ENCODE measurements around the gene GALNTL6. TPM values are rescaled to one million over a fixed set of nuclear protein-coding genes. Genes with fewer than 3 reads are reported as not detected.

Gene GALNTL6
- total and polyA plus RNA-seq, 2 donors (not counting 1 experiment from before 2014, with no cell fraction given), result 0.99 to 1.1 TPM

- Histone ChIP-seq H3K79me2 (ENCODE audit: control insufficient read depth, insufficient read depth, low read length) (no peaks in the 10 kb centered on the region), H3K9ac (ENCODE audit: low read length) (no peak overlapping the region), H4K20me1 (ENCODE audit: control insufficient read depth, insufficient read depth, low read length, poor library complexity, severe bottlenecking) (no peaks in the 10 kb centered on the region), H3K4me3 (ENCODE audit: control extremely low read depth in 1 of 5, extremely low read depth in 1 of 5, insufficient read depth in 1 of 5, low read depth in 2 of 5, low read length in 4 of 5) (no peak overlapping the region), H3K27ac (ENCODE audit: low read length in 2 of 2) (no peak overlapping the region), H3K4me2 (replicated peaks; ENCODE audit: low read depth, low read length, poor library complexity, severe bottlenecking) (no peak overlapping the region), H3K27me3 (replicated peaks in 1 of 4; ENCODE audit: control extremely low read depth in 1 of 4, control insufficient read depth in 3 of 4, insufficient read depth in 4 of 4, low read length in 3 of 4) (no peaks in the 10 kb centered on the region), H3K9me3 (ENCODE audit: control extremely low read depth in 1 of 3, control insufficient read depth in 2 of 3, insufficient read depth in 1 of 3, low read length in 2 of 3) (no peaks in the 10 kb centered on the region), H3K36me3 (replicated peaks in 1 of 2; ENCODE audit: control extremely low read depth in 1 of 2, control insufficient read depth in 1 of 2, extremely low read depth in 1 of 2, insufficient read depth in 2 of 2, low read length in 1 of 2) (no peaks in the 10 kb centered on the region), H3K4me1 (ENCODE audit: control insufficient read depth in 2 of 2, insufficient read depth in 2 of 2, low read length in 2 of 2) (no peaks in the 10 kb centered on the region), H2AFZ (ENCODE audit: insufficient read depth, low read depth, low read length, poor library complexity, severe bottlenecking) (no peak overlapping the region)
- CTCF ChIA-PET, result interaction anchor here (1.0 kb wide), 1 partner anchor 249 kb away, joined by 3 read pairs; no protein-coding TSS in a partner anchor
- Mint-ChIP-seq H3K4me3 (no peak overlapping the region), H3K9me3 (ENCODE audit: insufficient read depth) (no peaks in the 10 kb centered on the region), H3K27ac (no peak overlapping the region), H3K4me1 (no peaks in the 10 kb centered on the region), H3K27me3 (peaks cover 6% of the 10 kb centered on the region)
- ATAC-seq (ENCODE audit: low read depth), result no peak
- POLR2A ChIA-PET, result no interaction called here
- intact Hi-C loops (cut with micrococcal nuclease), result no loop called here
- TF ChIP-seq CTCF (IDR thresholded peaks at IDR 0.05), result no peak
- TF ChIP-seq EZH2 (IDR thresholded peaks at IDR 0.05; ENCODE audit: borderline replicate concordance, insufficient read depth, low read depth, low read length, poor library complexity, severe bottlenecking), result no peak
- WGBS (ENCODE audit: insufficient coverage), result 35% methylated on average over 2 of the region's 3 CpGs
- DNase-seq, result no peak
Observed at GRCh38 chr4:173008436-173008835, 1195.2 kb downstream of the GALNTL6 start.

DNA sequence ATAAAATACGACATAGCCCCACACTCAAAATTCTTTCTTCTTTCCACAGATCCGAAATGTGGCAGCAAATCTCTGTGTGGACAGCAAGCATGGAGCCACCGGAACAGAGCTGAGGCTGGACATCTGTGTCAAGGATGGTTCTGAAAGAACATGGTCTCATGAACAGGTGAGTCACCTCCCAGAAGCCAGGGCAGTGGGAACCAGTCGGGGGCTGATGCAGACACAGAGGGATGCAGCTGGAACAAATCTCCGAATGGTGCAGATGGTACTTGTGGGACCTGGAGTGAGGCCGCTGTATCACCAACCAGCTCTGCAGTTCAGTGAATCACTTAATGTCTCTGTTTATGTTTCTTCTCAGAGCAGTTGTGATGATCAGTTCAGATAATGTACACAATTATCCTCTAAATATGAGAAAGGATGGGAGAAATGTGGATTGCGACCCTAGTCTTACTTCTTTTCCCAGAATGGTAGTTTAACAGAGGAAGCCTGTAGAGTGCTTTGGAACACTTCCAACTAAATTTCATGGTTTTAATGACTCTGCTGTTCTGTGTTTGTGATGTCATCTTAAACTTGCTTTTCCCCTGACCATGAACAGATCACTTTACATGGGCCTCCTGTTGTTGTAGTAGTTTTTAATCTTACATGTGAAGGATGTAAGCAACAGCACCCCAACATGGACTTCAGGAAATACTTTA lies 1196.1 kb downstream of the GALNTL6 start:
- CTCF ChIA-PET, result no interaction called here
- Mint-ChIP-seq H3K27ac (no peak overlapping the region), H3K4me1 (no peaks in the 10 kb centered on the region), H3K9me3 (ENCODE audit: insufficient read depth) (no peaks in the 10 kb centered on the region), H3K27me3 (peaks cover 6% of the 10 kb centered on the region), H3K4me3 (no peak overlapping the region)
- WGBS (ENCODE audit: insufficient coverage), result 90% methylated on average over 5 of the region's 7 CpGs
- Histone ChIP-seq H4K20me1 (ENCODE audit: control insufficient read depth, insufficient read depth, low read length, poor library complexity, severe bottlenecking) (no peaks in the 10 kb centered on the region), H3K27ac (ENCODE audit: low read length in 2 of 2) (no peak overlapping the region), H3K4me2 (replicated peaks; ENCODE audit: low read depth, low read length, poor library complexity, severe bottlenecking) (no peak overlapping the region), H3K36me3 (replicated peaks in 1 of 2; ENCODE audit: control extremely low read depth in 1 of 2, control insufficient read depth in 1 of 2, extremely low read depth in 1 of 2, insufficient read depth in 2 of 2, low read length in 1 of 2) (no peaks in the 10 kb centered on the region), H3K4me3 (ENCODE audit: control extremely low read depth in 1 of 5, extremely low read depth in 1 of 5, insufficient read depth in 1 of 5, low read depth in 2 of 5, low read length in 4 of 5) (no peak overlapping the region), H3K27me3 (replicated peaks in 1 of 4; ENCODE audit: control extremely low read depth in 1 of 4, control insufficient read depth in 3 of 4, insufficient read depth in 4 of 4, low read length in 3 of 4) (no peaks in the 10 kb centered on the region), H3K79me2 (ENCODE audit: control insufficient read depth, insufficient read depth, low read length) (no peaks in the 10 kb centered on the region), H3K4me1 (ENCODE audit: control insufficient read depth in 2 of 2, insufficient read depth in 2 of 2, low read length in 2 of 2) (no peaks in the 10 kb centered on the region), H3K9ac (ENCODE audit: low read length) (no peak overlapping the region), H3K9me3 (ENCODE audit: control extremely low read depth in 1 of 3, control insufficient read depth in 2 of 3, insufficient read depth in 1 of 3, low read length in 2 of 3) (no peaks in the 10 kb centered on the region), H2AFZ (ENCODE audit: insufficient read depth, low read depth, low read length, poor library complexity, severe bottlenecking) (no peak overlapping the region)
- TF ChIP-seq CTCF (IDR thresholded peaks at IDR 0.05), result no peak
- no peak for TF ChIP-seq EZH2 (IDR thresholded peaks at IDR 0.05; ENCODE audit: borderline replicate concordance, insufficient read depth, low read depth, low read length, poor library complexity, severe bottlenecking)
- POLR2A ChIA-PET, result no interaction called here
- ATAC-seq (ENCODE audit: low read depth) (no peak), DNase-seq (no peak)
- intact Hi-C loops (cut with micrococcal nuclease), result no loop called here
